ACHN (cell line): Measurements from ENCODE around the gene C7.
"Not testable (repeated sequence)": the region's sequence is repeated elsewhere in the genome, so short reads cannot be mapped to it uniquely, and the experiment has no call there.

Experiments
- DNase-seq: peaks from one replicate; pipeline ENCODE4 v3.0.0-alpha.2; 2015
- in situ Hi-C: cut with HindIII; loops from 2 replicates; pipeline ENCODE4 v1.10.0; 2017; ENCODE audit warnings: low sequenced_read_pairs, low pct_ligation_motif_present, low pct_unique_long_range_greater_than_20kb

C7 gene

DNA sequence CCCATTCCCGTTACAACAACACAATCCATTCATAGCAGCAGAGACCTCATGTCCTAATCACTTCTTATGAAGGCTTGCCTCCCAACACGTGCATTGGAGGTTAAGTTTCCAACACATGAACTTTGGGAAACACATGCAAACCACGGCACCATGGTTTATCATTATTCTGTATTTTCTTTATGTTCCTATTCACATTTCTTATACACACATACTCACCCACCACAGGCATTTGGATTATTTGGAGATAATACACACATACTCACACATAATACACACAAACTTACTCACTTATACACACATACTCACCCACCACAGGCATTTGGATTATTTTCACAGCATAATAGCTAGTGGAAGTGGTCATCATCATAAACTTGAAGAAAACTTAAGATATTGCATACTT lies 75.6 kb downstream of the C7 start:
- DNase-seq: no peak
- in situ Hi-C loops: no loop called here

GRCh38 chr5:40985501-40985900 lies 76.2 kb downstream of the C7 start:
- no peak for DNase-seq
- in situ Hi-C loops: no loop called here

DNA sequence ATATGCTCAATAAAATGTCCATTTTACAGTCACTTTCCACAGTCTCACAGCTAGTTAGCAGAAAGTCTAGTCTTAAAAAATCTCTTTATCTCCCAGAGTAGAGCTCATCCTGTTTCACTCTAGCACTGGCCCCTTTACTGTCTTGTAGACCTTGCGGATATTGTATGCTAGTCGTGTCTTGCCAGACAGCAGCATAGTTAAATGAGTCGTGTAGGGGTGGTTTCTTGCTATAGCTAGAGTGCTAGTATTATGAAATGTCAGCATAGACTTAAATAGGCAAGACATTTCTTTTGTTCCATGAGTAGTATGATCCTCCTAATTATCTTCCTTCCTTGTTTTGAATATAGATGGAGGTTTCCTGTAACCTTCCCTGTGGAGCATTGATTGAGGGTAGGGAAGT lies 77.4 kb downstream of the C7 start:
- in situ Hi-C loops: no loop called here
- no peak for DNase-seq

- in situ Hi-C loops: no loop called here
- no peak for DNase-seq
Measured at GRCh38 chr5:40987349-40987748, 78.1 kb downstream of the C7 start.

GRCh38 chr5:40988746-40989510 lies 79.6 kb downstream of the C7 start:
- in situ Hi-C loops: no loop called here
- no peak for DNase-seq

DNA sequence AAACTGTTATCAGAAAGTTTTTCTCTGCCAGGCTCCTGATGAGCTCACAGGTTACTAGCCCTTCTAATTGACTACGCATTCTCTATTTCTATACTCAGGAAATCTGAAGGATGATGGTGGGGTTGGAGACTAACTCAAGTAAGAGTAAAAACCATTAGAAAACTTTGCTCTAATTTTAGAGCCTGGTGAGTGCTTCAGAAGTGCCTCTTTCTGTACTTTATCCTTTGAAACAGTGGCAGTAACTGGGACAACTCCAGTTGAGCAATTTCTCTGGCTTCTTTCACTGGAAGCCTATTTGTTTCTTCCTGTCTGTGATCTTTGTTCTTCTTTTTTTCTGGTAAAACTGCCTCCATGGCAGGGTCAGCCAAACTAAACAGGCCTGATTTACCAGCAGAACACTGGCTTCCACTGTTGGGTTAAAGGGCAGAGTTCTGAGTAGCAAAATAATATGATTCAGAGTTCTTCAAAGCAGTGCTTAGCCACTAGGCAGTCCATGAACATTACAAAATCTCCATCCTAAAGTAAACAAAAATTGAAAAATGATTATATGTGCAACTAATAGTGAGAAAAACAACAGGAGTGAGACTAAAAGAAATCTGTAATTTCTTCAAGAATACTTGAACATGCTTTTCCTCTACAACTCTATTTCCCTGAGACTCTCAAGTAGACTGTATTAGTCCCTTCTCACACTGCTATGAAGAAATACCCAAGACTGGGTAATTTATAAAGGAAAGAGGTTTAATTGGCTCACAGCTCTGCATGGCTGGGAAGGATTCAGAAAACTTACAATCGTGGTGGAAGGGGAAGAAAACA lies 82.1 kb downstream of the C7 start:
- in situ Hi-C loops: no loop called here
- DNase-seq: no peak

- no peak for DNase-seq
- in situ Hi-C loops: no loop called here
Measured at GRCh38 chr5:40991981-40992559, 82.8 kb downstream of the C7 start.

GRCh38 chr5:40995801-40996586 lies 86.7 kb downstream of the C7 start:
- in situ Hi-C loops: no loop called here
- DNase-seq: no peak

GRCh38 chr5:40999142-40999541 lies 89.8 kb downstream of the C7 start:
- in situ Hi-C loops: no loop called here
- DNase-seq: no peak

DNA sequence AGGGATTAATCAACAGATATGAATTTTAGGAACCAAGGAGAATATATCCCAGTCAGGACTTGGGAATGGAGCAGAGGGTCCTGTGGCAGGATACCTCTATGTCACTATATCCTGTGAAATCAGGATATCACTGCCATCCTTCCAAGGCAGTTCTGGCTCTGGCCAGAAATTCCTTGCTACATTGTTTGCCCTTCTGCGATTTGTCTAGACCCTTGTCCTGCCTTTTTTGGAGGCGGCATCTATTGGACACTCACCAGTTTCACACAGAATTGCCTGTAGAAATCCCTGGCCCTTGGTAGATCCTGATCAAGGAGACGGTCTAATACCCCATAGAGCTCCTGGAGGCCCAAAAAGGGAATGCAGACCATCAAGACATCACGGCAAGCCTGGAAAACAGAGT lies 90.7 kb downstream of the C7 start:
- no peak for DNase-seq
- in situ Hi-C loops: no loop called here

- in situ Hi-C loops: no loop called here
- no peak for DNase-seq
Measured at GRCh38 chr5:41003670-41004376, 94.5 kb downstream of the C7 start.

- no peak for DNase-seq
- in situ Hi-C loops: no loop called here
Measured at GRCh38 chr5:41004931-41005330, 95.6 kb downstream of the C7 start.

DNA sequence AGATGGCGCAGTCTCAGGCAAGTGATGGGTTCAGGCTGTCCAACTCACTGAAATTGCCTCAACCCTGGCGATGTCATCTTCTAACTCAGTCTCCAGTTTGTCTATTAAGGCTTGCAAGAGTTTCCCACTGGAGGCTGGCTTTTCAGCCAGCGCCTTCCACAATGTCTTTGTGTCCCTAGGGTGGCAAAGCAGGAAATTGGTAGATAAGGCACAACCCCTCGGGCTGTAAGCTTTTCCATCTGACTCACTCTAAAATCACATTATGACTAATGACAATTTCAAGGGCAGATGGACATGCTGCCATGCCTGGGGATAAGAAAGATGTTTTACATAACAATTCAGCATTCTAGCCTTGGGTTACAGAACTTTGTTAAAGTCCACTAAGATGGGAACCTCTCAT lies 99.9 kb downstream of the C7 start:
- no peak for DNase-seq
- in situ Hi-C loops: no loop called here

- DNase-seq: no peak
- in situ Hi-C loops: no loop called here
Measured at GRCh38 chr5:41010572-41010971, 101.3 kb downstream of the C7 start.

DNA sequence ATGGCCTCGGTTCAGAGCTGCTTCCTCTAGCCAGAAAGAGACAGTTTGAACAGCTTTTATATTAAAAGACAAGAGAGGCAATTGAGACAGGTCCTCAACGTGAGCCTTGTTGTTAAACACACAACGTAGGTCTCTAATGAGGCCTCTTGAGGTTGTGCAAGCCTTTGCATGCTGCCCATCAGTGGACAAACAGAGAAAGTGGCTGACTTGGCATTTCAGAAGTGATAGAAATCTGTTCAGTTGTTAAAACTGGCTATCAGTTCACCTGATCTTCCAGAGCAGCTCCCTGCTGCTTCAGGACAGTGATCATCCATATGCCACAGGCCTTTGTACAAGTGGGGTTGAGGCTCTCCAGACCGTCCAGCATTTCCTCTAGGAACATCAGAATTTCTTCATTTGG lies 103.0 kb downstream of the C7 start:
- in situ Hi-C loops: no loop called here
- DNase-seq: no peak

- in situ Hi-C loops, DNase-seq: not testable (repeated sequence)
Measured at GRCh38 chr5:41022600-41022999, 113.3 kb downstream of the C7 start.
